Lower lobe of right lung (tissue), 2 donors: ENCODE results near the gene PMFBP1. TPM values are rescaled to one million over a fixed set of nuclear protein-coding genes. Genes with fewer than 3 reads are reported as not detected.

Source experiments
- ATAC-seq, 2 donors: fragments of 200-7000 bp; cut with Tn5 transposase; one replicate each; pipeline ENCODE4 v1.9.1; 2020 to 2022; ENCODE audit warnings: mild to moderate bottlenecking in 2 of 2, moderate library complexity in 2 of 2
- DNase-seq: peaks from one replicate; pipeline ENCODE4 v3.0.0-alpha.2; 2020
- H3K27ac ChIP-seq: fragments of 200-600 bp; one replicate; pipeline ENCODE4 v1.8.0; 2022
- H3K27me3 ChIP-seq: fragments of 200-600 bp; one replicate; pipeline ENCODE4 v1.8.0; 2022; ENCODE audit warnings: low read depth
- H3K36me3 ChIP-seq: fragments of 200-600 bp; one replicate; pipeline ENCODE4 v1.8.0; 2022; ENCODE audit warnings: mild to moderate bottlenecking
- H3K4me1 ChIP-seq: fragments of 200-600 bp; one replicate; pipeline ENCODE4 v1.8.0; 2022
- H3K4me3 ChIP-seq: fragments of 200-600 bp; one replicate; pipeline ENCODE4 v1.8.0; 2022; ENCODE audit warnings: mild to moderate bottlenecking
- H3K9me3 ChIP-seq: fragments of 200-600 bp; one replicate; pipeline ENCODE4 v1.8.0; 2022
- intact Hi-C: fragments of 100-400 bp; cut with DNase I; formaldehyde crosslinking; loops from one replicate; pipeline ENCODE4 v1.11.0; 2022
- total RNA-seq: library from RNA; stranded (reverse); fragmentation: NEBNext Ultra II Directional; extraction: Animal tissue kit (Norgen Biotek cat#: 25700); gene quantifications from one replicate; pipeline ENCODE4 v1.2.1, GENCODE V29; 2021
- TF ChIP-seq, protein P1 (sequence below): fragments of 200-600 bp; IDR thresholded peaks from one replicate; pipeline ENCODE4 v1.8.0; 2022; ENCODE audit warnings: antibody characterized with exemption, mild to moderate bottlenecking
- donor health status: DM: no; HTN: yes; CAD: no; lungs with severe emphysema.

PMFBP1 gene
- total RNA-seq, 1 donor from 2014 or later, result 0.62 TPM

GRCh38 chr16:72216767-72217166, 44.8 kb upstream of the PMFBP1 start:
- ATAC-seq (no peak), DNase-seq (no peak)
- H3K4me1 ChIP-seq, result no peaks in the 10 kb centered on the region
- no peaks in the 10 kb centered on the region for H3K9me3 ChIP-seq
- TF ChIP-seq, protein P1, sequence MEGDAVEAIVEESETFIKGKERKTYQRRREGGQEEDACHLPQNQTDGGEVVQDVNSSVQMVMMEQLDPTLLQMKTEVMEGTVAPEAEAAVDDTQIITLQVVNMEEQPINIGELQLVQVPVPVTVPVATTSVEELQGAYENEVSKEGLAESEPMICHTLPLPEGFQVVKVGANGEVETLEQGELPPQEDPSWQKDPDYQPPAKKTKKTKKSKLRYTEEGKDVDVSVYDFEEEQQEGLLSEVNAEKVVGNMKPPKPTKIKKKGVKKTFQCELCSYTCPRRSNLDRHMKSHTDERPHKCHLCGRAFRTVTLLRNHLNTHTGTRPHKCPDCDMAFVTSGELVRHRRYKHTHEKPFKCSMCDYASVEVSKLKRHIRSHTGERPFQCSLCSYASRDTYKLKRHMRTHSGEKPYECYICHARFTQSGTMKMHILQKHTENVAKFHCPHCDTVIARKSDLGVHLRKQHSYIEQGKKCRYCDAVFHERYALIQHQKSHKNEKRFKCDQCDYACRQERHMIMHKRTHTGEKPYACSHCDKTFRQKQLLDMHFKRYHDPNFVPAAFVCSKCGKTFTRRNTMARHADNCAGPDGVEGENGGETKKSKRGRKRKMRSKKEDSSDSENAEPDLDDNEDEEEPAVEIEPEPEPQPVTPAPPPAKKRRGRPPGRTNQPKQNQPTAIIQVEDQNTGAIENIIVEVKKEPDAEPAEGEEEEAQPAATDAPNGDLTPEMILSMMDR, result no peak
- no peak overlapping the region for H3K27ac ChIP-seq
- H3K27me3 ChIP-seq, result no peaks in the 10 kb centered on the region
- H3K36me3 ChIP-seq, result no peaks in the 10 kb centered on the region
- intact Hi-C loops, result no loop called here
- H3K4me3 ChIP-seq, result no peak overlapping the region

DNA sequence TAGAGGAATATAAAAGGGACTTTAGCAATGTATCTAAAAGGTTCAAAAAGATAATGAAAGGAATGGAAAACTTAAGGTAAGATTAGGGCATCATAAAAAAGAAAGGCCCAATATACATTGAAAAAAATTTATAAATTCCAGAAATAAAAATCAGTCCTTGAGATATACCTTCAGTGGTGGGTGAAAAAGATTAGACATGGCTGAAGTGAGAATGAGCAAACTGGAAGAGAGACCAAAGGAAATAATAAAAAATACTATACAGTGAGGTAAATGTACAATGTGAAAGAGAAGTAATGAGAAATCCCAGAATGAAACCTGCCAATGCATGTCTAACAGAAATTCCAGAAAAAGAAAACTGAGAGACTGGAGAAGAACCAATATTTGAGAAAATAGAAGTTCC, 42.9 kb upstream of the PMFBP1 start:
- no peak overlapping the region for H3K4me3 ChIP-seq
- H3K4me1 ChIP-seq, result no peaks in the 10 kb centered on the region
- H3K27ac ChIP-seq, result no peak overlapping the region
- H3K36me3 ChIP-seq, result no peaks in the 10 kb centered on the region
- DNase-seq, result no peak
- ATAC-seq, result no peak
- TF ChIP-seq, protein P1, result no peak
- intact Hi-C loops, result no loop called here
- no peaks in the 10 kb centered on the region for H3K27me3 ChIP-seq
- H3K9me3 ChIP-seq, result no peaks in the 10 kb centered on the region

GRCh38 chr16:72211110-72211509, 39.2 kb upstream of the PMFBP1 start:
- Histone ChIP-seq H3K27me3 (no peaks in the 10 kb centered on the region), H3K36me3 (no peaks in the 10 kb centered on the region), H3K9me3 (no peaks in the 10 kb centered on the region), H3K27ac (no peak overlapping the region), H3K4me3 (no peak overlapping the region), H3K4me1 (no peaks in the 10 kb centered on the region)
- TF ChIP-seq, protein P1, result no peak
- intact Hi-C loops, result no loop called here
- ATAC-seq, result no peak
- no peak for DNase-seq

DNA sequence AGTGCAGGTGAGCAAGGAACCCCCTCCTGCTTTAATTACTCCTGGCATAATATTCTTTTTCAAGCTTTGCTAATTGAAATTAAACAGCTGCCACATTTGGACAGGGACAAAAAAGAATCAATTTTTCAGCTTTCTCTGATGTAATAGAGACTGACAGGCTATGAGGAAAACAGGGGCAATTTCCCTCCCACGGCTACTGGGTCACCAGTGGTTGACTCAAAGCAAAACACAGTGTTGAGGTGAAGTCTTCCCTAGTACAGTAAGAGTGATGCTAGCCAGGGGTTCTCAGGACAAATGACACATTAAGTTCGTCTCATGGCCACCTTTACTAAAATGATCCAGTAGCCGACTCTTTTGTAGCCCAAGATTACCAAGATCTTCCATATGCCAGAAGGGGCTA, 38.6 kb upstream of the PMFBP1 start:
- no peaks in the 10 kb centered on the region for H3K27me3 ChIP-seq
- no peaks in the 10 kb centered on the region for H3K4me1 ChIP-seq
- TF ChIP-seq, protein P1, result no peak
- intact Hi-C loops, result no loop called here
- no peak overlapping the region for H3K27ac ChIP-seq
- no peak for ATAC-seq
- no peaks in the 10 kb centered on the region for H3K9me3 ChIP-seq
- DNase-seq, result no peak
- no peaks in the 10 kb centered on the region for H3K36me3 ChIP-seq
- H3K4me3 ChIP-seq, result no peak overlapping the region

GRCh38 chr16:72210072-72210471, 38.1 kb upstream of the PMFBP1 start:
- no peaks in the 10 kb centered on the region for H3K9me3 ChIP-seq
- H3K27ac ChIP-seq, result no peak overlapping the region
- no peak for ATAC-seq
- no peaks in the 10 kb centered on the region for H3K36me3 ChIP-seq
- H3K4me1 ChIP-seq, result no peaks in the 10 kb centered on the region
- no peaks in the 10 kb centered on the region for H3K27me3 ChIP-seq
- TF ChIP-seq, protein P1, result no peak
- intact Hi-C loops, result no loop called here
- DNase-seq, result no peak
- H3K4me3 ChIP-seq, result no peak overlapping the region

DNA sequence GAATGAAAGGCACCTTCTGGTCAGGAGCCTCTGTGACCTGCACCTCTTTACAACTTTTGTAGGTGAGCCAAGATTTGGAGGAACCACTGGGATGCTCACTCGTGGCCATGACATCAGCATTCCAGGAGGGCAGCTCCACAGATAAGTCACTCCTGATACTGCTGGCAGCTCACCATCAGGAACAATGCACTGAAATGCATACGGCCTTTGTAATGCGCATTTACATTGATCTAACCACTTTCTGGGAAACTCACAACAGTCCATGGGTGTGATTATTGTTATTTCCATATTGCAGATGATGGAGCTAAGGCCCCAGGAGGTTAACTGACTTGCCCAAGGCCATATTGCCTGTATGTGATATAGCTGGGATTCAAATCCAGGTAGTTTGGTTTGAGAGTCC, 34.3 kb upstream of the PMFBP1 start:
- Histone ChIP-seq H3K9me3 (no peaks in the 10 kb centered on the region), H3K36me3 (no peaks in the 10 kb centered on the region), H3K27me3 (no peaks in the 10 kb centered on the region), H3K4me1 (peaks cover 5% of the 10 kb centered on the region), H3K27ac (no peak overlapping the region), H3K4me3 (no peak overlapping the region)
- no peak for DNase-seq
- intact Hi-C loops, result no loop called here
- TF ChIP-seq, protein P1, result no peak
- no peak for ATAC-seq
